Measurements from ENCODE around the gene NPB.

NPB gene

DNA sequence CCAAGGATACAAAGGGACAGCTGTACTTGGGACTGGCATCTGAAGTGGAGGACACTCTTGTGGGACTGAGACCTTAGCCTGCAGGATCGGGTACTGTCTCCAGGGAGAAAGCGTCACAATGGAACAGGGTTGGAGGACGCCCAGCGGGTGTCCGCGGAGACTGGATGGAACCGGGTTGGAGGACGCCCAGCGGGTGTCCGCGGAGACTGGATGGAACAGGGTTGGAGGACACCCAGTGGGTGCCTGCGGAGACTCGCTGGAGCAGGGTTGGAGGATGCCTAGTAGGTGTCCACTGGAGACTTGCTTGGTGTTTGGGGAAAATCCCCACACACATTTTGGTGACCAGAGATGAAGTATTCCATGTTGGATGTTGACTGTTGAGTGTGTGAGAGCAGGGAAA is 45.2 kb downstream of the NPB start, which contains the start of gene MYADML2:
TSS of gene MYADML2 (minus strand) at position 45 of the 400 bp plus-strand sequence. CDS start 5,492 bp downstream, outside the sequence.
- no peak for DNase-seq

DNA sequence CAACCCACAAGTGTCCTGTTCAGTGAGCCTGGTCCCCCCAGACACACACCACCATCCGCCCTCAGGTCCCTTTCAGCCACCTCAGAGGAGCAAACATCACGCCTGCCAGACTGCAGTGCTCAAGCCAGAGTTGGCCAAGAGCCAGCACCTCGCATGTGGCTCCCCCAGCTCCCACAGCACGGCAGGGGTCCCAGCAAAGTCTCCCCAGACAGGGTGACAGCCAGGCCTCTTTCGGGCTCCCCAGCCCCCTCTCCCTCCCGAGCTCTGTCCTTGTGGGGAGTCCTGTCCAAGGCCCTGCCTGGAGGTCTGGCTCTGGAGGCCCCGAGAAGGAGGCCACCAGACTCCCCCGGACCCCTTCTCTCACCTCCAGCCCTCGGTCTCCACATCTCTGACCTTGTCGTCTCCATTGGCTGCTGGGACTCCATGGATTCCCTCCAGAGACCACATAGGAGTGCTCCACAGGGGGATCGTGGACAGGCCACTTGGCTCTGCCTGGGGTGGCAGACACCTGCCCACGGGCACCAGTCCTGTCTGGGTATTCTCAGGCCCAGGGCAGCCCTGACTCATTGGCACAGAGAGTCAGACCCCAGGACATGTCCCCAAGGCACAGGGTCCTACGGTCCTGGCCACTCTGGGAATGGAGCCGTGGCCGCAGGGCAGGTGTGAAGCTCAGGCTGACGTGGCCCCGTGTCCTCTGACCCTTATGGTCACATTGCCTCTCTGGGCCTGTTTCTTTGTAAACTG is 46.8 kb downstream of the NPB start:
- DNase-seq, result no peak

GRCh38 chr17:81950501-81950900 is 48.5 kb downstream of the NPB start:
- DNase-seq, result no peak

DNA sequence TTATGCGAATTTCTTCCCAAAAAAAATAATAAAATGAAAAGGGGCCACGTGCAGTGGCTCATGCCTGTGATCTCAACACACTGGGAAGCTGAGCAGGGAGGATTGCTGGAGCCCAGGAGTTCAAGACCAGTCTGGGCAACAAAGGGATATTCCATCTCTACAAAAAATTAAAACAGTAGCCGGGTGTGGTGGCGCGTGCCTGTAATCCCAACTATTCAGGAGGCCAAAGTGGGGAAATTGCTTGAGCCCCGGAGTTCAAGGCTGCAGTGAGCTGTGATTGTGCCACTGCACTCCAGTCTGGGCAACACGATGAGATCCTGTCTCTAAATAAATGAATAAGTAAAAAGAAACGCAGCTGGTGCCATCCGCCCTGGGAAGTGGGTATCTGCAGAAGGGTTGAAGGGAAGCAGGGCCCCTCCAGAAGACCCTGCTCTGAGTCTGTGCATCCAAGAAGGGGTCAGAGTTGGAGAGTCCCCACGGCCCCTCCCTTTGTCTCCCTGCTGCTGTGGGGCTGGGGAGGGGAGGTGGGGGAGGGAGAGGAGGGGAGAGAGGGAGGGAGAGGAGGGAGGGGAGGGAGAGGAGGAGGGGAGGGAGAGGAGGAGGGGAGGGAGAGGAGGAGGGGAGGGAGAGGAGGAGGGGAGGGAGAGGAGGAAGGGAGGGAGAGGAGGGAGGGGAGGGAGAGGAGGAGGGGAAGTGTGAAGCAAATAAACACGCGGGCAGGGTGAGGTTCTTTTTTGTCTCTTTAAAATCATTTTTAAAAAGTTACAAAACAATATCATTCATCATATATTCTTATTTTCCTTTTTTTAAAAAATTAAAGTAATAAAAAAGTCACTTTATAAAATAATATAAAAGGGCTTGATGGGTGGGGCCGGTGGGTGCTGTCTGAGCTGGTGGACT is 50.0 kb downstream of the NPB start:
- DNase-seq, result no peak
